NCI-H510A treated with DMSO at 0.1 percent for 48 hours (cell line): ENCODE results near the gene RO60.
A peak's percentile ranks its signal among the peaks of the same experiment; 100 is the strongest.
"Not testable (repeated sequence)": the region's sequence is repeated elsewhere in the genome, so short reads cannot be mapped to it uniquely, and the experiment has no call there.

Source experiments
- DNase-seq: peaks from one replicate; lab custom pipeline; 2025; lab: John Stamatoyannopoulos, UW

The RO60 gene

DNA sequence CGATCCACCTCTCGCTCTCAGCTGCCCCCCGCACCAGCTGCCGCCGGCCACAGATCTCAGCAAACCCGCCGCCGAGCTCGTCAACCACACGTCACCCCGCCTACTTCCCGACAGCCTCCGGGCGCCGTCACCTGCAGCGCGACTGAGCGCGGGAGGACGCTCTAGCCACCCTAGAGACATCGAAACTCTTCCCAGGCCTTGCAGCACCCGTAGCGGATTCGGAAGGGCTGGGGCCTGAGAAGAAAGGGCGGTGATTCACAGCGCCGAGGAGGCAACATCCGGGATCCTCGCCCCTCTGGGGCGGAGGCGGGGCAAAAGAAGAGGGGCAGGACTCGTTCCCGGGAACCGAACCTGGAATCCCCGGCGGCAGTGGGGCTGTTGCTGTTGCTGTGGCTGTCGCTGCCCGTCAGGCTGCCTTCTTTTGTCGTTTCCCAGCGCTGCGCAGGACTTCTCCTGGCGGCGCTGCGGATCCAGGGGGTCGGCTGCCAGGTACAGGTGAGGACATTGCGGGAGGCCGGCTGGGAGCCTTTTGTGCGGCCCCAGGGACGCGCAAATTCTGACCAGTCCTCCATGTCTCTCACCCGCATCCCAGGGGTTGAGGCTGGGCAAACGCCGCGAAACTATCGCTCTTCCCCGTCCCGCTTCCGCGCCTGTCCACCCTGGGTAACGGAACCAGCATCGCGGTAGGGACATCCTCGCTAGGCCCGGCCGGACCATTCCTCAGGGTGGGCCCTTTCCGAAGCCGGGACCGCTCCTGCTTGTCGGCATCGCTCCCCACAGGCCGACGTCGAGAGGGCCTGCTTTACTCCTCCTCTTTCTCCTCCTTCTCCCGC lies at the start of gene RO60, which contains the start of gene UCHL5:
TSS of gene RO60 (plus strand) at position 331 of the 833 bp plus-strand sequence. CDS start 9,443 bp downstream, outside the sequence.
TSS of gene UCHL5 (minus strand) at position 79 of the 833 bp plus-strand sequence. CDS start 100 bp downstream, outside the sequence.
- DNase-seq: peak; percentile 92

DNA sequence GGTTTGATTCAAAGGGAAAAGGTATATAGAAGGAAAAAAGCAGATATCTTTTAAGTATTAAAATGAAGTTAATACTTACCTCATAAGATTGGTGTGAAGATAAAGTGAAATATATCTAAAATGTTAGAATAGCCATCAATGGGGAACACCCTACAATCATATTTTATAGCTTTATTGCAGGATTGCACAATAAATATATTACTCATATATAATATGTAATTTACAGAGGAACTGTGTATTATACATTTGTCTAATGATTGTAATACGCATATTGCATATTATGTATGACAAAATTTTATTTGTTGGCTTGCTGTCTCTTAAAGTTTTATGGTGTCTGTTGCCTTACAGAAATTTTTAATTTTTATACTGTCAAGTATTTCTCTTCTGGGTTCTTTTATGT lies 48.0 kb upstream of the RO60 start:
- DNase-seq: no peak

DNA sequence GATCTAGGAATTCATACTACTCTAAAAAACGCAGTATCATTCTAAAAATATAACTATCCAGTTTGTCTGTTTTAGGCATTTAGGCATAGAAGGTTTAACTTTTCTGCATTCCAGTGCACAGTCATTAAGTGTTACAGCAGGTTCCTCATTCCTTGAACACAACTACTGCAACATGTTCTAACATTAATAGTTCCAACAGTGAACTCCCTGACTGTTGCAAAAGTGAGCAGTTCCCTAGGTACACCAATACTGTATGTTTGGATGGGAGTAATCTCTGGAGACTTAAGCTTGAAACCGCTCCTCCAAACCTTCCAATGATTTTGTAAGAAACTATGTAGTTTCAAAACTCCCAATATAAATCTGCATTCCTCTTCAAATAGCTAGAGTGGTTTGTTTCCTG lies 46.4 kb upstream of the RO60 start:
- no peak for DNase-seq

DNA sequence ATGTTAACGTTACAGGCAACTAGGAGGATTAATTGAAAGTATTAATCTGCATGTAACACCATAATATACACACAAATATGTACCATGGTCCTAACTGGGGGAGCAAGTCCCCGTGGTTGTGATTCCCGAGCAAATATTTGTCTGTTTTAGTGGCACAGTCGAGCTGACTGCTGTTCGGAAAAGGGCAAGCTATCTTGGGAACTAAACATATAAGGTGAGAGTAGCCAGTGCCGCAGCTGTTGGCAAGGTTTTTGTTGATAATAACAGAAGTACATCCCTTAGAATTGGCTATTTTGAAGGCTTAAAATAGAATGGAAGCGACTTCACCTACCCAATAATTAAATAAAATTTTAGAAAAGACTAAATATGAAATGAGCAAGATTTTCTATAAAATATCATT lies 45.7 kb upstream of the RO60 start:
- DNase-seq: no peak

DNA sequence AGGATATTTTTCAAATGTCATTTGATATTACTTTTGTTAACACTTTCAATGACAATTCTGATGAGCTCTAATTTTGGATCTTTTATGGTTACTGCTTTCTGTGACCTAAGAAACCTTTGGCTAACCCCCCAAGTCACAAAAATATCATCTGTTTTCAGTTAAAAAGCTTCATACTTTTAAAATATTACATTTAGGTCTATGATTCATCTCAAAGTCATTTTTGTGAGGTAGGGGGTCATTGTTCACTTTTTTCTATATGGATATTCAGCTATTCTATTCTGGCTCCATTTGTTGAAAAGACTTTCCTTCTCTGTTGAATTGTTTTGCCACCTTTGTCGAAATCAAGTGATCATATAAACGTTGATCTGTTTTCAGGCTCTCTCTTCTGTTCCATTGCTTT lies 45.0 kb upstream of the RO60 start:
- DNase-seq: no peak

DNA sequence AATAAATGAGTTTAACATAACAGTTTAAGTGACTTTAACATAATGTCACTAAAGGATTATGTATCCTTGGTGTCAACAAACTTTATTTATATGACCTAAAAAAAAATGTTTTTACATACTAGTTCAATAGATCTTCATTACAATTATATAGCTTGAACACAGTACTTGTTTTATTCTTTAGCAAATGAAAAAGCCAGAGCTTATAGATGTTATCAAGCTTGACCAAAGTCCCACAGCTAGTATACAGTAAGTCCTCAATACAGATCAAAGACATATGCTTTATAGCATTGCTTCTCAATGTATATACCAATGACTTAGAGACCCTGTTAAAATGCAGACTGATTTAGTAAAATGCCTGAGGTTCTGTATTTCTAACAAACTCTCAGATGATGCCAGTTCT lies 42.6 kb upstream of the RO60 start:
- DNase-seq: no peak

DNA sequence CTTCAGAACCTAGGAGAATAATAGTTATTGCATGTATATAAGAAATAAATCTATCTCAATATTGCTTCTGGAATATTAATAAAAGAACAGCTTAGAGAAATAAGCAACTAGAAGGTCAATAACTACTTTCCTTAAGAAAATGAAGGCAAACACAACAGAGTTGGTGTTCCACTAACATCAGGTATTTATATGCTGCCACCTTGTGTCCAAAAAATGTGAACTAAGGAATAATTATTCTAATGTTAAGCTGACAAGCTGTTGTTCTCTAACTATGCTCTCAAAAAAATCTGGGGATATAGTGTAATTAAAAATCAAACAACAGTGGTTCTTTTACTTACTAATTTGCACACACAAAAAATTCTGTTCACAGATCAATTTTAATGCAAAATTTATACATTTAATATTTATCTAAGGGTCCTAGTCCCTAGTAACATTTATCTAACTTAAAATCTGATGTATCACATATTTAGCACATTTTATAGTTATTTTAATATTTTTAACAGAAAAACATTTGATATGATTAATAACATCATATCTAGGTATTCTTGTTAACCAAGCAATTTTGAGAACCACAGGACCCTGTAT lies 39.9 kb upstream of the RO60 start:
- peak; percentile 63 for DNase-seq

DNA sequence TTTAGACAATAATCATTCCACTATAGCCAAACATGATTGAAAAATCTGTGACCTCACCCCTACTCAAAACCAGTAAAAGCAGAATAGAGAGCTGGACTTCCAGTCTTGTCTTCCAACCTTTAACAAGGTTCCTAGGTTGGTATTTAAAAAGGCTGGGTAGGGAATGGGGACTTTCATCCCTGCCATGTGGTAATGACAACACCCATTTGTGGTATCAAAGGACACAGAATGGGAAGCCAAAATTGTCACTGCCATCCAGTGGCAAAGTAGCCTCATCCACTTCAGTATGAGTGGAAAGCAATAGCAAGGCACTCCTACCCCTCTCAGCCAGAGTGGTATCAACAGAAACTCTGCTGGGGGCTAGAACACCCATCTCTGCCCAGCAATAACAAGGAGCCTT lies 34.2 kb upstream of the RO60 start:
- no peak for DNase-seq

DNA sequence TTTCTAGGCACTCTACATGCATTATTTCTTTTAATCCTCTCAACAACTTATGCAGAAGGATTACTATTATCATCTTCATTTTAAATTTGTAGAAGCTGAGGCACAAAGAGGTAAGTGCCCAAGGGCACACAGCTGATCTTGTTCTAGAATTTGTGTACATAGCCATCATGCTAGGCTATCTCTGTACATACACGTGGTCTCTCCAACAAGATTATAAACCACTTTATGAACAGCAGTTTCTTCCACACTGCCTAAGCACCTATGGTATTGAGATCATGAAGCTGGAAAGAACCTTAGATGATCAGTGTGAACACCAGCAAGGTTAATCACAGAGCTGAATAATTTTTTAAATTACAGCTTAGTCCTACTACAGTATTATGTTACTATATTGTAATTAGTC lies 29.1 kb upstream of the RO60 start:
- DNase-seq: no peak

DNA sequence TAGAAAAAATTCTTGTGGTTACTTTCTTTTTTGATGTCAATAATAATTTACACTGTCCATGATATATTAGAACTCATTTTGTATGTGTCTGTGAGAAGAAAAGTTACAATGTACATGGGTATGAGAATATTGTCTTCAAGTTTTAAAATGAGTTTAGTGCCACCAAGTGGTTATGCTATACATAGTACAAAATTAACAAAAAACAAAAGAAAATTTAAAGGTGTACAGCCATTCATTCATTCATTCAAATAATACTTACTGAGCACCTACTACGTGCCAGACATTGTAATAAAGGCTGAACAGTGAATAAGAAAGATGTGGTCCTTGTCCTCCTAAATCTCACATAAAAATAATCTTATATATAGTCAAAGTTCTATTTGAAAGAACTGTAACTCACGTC lies 28.0 kb upstream of the RO60 start:
- no peak for DNase-seq

DNA sequence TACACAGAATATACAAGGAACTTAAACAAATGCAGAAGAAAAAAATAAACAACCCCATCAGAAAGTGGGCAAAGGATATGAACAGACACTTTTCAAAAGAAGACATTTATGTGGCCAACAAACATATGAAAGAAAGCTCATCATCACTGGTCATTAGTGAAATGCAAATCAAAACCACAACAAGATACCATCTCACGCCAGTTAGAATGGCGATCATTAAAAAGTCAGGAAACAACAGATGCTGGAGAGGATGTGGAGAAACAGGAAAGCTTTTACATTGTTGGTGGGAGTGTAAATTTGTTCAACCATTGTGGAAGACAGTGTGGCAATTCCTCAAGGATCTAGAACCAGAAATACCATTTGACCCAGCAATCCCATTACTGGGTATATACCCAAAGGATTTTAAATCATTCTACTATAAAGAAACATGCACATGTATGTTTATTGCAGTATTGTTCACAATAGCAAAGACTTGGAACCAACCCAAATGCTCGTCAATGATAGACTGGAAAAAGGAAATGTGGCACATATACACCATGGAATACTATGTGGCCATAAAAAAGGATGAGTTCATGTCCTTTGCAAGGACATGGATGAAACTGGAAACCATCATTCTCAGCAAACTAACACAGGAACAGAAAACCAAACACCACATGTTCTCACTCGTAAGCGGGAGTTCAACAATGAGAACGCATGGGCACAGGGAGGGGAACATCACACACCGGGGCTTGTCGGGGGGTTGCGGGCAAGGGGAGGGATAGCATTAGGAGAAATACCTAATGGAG lies 26.6 kb upstream of the RO60 start:
- DNase-seq: not testable (repeated sequence)

DNA sequence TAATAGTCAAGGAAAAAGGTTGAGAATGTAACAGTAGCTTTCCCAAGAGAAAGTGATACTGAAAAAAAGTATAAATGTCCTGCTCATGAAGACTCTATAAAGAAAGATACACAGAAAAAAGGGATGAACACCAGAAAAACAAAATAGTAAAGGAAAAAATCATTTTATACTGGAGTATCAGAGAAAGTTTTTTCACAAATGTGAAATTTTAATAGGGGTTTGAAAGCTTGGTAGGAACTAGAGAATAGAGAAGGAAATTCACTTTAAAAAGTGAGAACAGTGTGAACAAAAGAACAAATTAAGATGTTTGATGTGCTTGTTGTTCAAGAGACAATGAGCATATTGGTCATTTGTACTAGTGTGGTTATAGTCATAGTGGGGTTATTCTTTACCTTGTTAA lies 25.8 kb upstream of the RO60 start:
- DNase-seq: no peak

DNA sequence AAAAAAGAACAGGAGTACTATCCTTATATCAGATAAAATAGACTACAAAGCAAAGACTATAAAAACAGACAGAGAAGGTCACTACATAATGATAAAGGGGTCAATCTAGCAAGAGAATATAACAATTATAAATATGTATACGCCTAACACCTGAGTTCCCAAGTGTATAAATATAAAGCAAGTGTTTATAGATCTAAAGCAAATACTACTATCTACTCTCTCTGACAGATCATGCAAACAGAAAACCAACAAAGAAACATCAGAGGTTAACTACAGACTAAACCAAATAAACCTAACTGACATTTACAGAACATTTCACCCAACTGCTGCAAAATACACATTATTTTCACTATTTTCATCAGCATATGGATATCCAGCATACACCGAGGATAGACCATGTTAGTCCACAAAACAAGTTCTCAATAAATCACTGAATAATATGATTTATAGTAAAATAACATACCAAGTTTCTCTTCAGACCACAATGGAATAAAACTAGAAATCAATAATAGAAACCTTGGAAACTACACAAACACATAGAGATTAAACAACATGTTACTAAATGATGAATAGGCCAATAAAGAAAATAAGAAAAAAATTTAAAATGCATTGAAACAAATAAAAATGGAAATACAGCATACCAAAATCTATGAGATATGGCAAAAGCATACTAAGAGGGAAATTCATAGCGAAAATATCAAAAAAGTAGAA lies 22.9 kb upstream of the RO60 start:
- DNase-seq: peak; percentile 10

DNA sequence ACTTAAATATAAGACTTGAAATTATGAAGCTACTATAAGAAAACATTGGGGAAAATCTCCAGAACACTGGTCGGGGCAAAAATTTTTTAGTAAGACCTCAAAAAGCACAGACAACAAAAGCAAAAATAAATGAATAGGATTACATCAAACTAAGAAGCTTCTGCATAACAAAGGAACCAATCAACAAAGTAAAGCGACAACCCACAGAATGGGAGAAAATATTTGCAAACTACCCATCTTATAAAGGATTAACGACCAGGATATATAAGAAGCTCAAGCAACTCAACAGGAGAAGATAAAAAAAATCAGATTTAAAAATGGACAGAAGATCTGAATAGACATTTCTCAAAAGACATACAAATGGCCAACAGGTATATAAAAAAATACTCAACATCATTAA lies 19.4 kb upstream of the RO60 start:
- DNase-seq: no peak

DNA sequence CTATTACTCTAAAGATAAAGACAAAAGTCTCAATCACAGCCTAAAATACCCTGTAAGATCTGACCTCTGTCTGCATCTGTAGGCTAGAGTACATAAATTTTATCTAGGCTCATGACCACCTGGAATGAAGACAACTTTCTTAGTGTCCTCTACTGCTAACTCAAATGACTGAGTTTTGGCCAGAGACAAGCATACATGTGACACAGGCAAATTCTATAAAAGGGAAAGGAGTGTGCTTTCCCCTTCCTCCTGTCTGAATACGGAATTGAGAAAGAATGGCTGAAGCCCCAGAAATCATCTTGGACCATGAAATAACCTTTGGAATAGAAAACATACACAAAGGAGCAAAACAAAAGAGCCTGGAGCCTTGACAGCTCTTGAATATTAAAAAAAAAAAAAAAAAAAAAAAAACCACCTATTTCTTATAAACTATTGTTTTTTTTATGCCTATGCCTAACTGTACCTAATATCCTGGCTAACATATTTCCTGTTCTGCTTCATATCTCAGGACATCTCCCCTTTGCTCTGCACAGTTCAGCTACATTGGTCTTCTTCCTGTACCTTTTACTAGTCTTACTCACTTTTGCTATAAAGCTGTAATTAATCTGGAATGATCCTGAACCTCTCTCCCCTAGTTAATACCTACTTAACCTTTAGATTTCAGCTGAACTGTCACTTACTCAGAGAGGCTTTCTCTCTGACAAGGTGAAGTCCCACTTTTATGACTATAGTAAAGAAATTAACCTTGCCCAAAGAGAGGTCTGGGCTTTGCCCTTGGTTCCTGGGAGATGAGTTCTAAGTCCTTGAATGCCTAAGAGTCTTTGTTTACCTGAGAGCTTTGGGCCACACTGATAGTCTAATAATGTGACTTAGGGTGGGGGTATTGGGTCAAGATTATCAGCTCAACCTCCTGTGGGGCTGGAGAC lies 16.4 kb upstream of the RO60 start:
- no peak for DNase-seq

DNA sequence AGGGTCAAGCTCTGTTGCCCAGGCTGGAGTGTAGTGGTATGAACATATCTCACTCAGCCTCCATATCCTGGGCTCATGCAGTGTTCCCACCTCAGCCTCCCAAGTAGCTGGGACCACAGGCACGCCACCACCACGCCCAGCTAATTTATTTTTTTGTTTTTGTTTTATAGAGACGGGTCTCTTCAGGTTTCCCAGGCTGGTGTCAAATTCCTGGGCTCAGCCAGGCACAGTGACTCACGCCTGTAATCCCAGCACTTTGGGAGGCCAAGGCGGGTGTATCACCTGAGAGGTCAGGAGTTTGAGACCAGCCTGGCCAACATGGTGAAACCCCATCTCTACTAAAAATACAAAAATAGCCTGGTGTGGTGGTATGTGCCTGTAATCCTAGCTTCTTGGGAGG lies 10.5 kb upstream of the RO60 start:
- DNase-seq: not testable (repeated sequence)

DNA sequence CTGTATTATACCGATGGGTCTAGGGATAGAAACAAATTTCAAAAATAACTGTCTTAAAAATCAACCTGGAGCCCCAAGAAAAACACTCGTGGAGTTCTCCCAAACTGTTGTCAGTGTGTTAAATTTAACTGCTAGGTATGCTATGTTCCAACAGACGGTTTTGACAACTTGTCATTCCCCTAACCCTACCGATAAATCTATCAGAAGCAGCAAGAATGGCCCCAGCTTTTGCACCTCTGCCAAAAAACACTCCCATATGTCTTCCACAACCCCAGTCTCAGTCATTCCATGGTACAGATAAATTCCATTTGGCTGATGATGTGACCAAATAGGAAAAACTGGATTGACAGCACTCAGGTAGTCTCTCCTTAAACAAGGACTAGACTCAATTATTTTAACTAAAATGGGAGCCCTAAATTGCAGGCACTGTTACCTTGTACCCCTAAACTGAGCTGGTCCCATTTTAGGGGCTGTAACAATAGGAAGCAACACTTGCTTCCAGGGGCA lies 5.2 kb upstream of the RO60 start:
- DNase-seq: no peak

DNA sequence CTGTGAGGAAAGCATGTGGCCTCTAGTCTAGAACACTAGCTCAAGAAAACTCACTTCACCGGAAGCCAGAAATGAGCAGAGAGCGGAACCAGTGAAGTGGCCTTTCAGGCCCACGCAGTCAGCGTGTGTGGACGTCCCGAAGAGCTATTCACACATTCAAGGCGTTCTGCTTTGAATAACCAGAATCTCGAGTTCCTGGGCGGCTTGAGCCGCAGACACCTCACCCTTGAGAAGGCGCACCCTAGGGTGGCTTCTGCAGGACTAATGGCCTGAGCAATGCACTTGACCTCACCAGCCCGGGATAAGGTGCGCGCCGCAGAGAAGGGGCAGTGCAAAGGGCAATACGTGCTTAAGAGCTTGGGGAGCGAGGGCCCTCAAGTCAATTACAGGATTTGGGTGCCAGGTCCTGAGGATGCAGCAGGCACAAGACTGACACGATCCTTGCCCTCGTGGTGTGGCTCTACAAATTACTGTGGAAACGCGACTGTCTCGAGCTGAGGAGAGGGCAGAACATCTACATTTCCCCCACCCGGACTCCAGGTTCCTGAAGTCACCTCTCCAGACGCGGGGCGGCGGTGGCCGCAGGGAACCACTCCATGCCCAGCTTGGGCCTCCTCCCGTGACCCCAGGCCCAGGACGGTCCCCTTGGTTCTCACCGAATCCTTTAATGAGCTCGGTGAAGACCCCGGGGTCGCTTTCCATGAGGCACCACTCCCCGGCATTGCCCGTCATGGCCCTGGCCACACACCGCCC lies 707 bp upstream of the RO60 start:
- DNase-seq: peak; percentile 28

DNA sequence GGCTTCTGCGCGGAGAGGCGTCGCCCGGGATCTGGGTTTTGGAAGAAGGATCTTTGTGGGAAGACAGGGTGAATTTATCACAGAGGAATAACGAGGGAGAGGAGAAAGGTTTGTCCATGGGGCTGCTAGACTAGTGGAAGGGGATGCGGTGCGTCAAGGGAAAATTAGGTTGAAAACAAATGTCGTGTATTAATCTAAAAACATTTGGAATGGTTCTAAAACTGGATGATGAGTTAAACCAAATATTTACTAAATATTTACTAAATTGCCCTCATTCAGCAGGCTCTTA lies 647 bp downstream of the RO60 start:
- no peak for DNase-seq

DNA sequence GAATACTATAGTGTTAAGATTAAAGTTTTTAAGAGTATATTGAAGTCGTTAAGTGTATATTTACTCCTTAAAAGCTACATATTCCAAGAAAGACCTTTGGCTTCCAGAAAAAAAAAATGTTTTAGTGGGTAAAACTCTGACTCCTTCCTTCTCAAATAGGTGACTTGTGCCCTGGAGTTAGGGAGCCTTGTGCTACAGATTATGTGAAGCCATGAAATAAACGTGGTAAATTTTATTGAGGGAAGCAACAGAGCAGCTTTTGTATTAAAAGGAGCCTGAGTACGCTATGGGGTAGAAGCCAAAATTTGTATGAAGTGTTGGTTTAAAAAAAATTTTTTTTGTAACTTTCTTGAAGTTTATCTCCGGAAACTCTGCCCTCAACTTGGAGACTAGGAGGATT lies 994 bp downstream of the RO60 start:
- no peak for DNase-seq
